Panc1 (cell line): ENCODE measurements around the gene SLC49A4. TPM values are rescaled to one million over a fixed set of nuclear protein-coding genes. Genes with fewer than 3 reads are reported as not detected.

Source experiments
- ATAC-seq: fragments of 200-7000 bp; cut with Tn5 transposase; 2 replicates; pipeline ENCODE4 v1.9.1; 2020; ENCODE audit warnings: mild to moderate bottlenecking, moderate library complexity
- BruUV-seq: library from RNA; stranded (reverse); fragments of 400-500 nt; replicated peaks from 2 replicates; lab custom pipeline; 2021; lab: Mats Ljungman, UMichigan
- CTCF ChIA-PET: fragments of 300-600 bp; sonication (Branson Sonifier 250); formaldehyde crosslinking; loops from one replicate; lab custom pipeline; 2022; ENCODE audit warnings: antibody characterized with exemption; lab: Charles Lee
- POLR2A ChIA-PET: fragments of 300-600 bp; sonication (Branson Sonifier 250); formaldehyde crosslinking; loops from one replicate; lab custom pipeline; 2022; ENCODE audit warnings: antibody characterized with exemption; lab: Charles Lee
- DNase-seq: peaks from one replicate; pipeline ENCODE4 v3.0.0-alpha.2; 2010; ENCODE audit warnings: low read depth, low spot score
- H3K27ac ChIP-seq: 2 replicates; pipeline ENCODE4 v1.5.1; 2011; ENCODE audit warnings: mild to moderate bottlenecking, low read length, inconsistent platforms
- H3K27me3 ChIP-seq: fragments of 200-500 bp; sonication (Bioruptor generic); 2 replicates; pipeline ENCODE4 v1.6.0; 2014; ENCODE audit warnings: low read length, inconsistent platforms; ENCODE audit not compliant: control insufficient read depth, insufficient read depth
- H3K36me3 ChIP-seq: fragments of 200-500 bp; sonication (Bioruptor generic); 2 replicates; pipeline ENCODE4 v1.5.1; 2014; ENCODE audit warnings: inconsistent platforms, mild to moderate bottlenecking, low read length, moderate library complexity; ENCODE audit not compliant: control insufficient read depth, insufficient read depth
- H3K4me1 ChIP-seq: 2 replicates; pipeline ENCODE4 v1.5.1; 2011; ENCODE audit warnings: inconsistent platforms, mild to moderate bottlenecking, low read length, moderate library complexity; ENCODE audit not compliant: control insufficient read depth, insufficient read depth
- H3K4me3 ChIP-seq, 2 experiments: 2 replicates each; pipeline ENCODE4 v1.5.1; 2011 to 2012; ENCODE audit warnings: low read depth in 2 of 2, low read length in 2 of 2, mild to moderate bottlenecking in 2 of 2, inconsistent platforms in 1 of 2, moderate library complexity in 1 of 2
- H3K9me3 ChIP-seq: fragments of 200-500 bp; sonication (Bioruptor generic); 2 replicates; pipeline ENCODE4 v1.5.1; 2014; ENCODE audit warnings: low read depth, mild to moderate bottlenecking, inconsistent platforms, low read length, moderate library complexity; ENCODE audit not compliant: control insufficient read depth, insufficient read depth
- CTCF ChIP-seq: fragments of 450-650 bp; IDR thresholded peaks from 2 replicates; pipeline ENCODE4 v1.5.1; 2017; ENCODE audit warnings: mild to moderate bottlenecking
- POLR2AphosphoS5 ChIP-seq: IDR thresholded peaks from 2 replicates; pipeline ENCODE4 v1.6.1; 2012; ENCODE audit warnings: mild to moderate bottlenecking, low read depth, low read length, moderate library complexity
- REST ChIP-seq, 2 experiments: IDR thresholded peaks; 2 replicates each; pipeline ENCODE4 v1.6.1; 2011 to 2012; ENCODE audit warnings: low read depth in 2 of 2, control low read depth in 1 of 2, low read length in 1 of 2, mild to moderate bottlenecking in 1 of 2, moderate library complexity in 1 of 2; ENCODE audit not compliant: insufficient read depth in 1 of 2
- SIN3A ChIP-seq: IDR thresholded peaks from 2 replicates; pipeline ENCODE4 v1.6.1; 2012; ENCODE audit warnings: low read depth, mild to moderate bottlenecking, low read length, moderate library complexity, borderline replicate concordance; ENCODE audit not compliant: insufficient read depth
- TCF7L2 ChIP-seq: IDR thresholded peaks from 2 replicates; pipeline ENCODE4 v1.6.1; 2011; ENCODE audit warnings: mild to moderate bottlenecking, low read depth, low read length, inconsistent platforms
- in situ Hi-C: cut with HindIII; loops from 2 replicates; pipeline ENCODE4 v1.10.0; 2016; ENCODE audit warnings: low sequenced_read_pairs, low pct_unique_long_range_greater_than_20kb
- intact Hi-C: fragments of 100-400 bp; cut with micrococcal nuclease; formaldehyde crosslinking; loops from one replicate; pipeline ENCODE4 v1.10.0; 2022; ENCODE audit not compliant: unreplicated experiment
- total RNA-seq: library from RNA; stranded (reverse); gene quantifications from one replicate; pipeline ENCODE4 v1.2.1, GENCODE V29; 2021; ENCODE audit not compliant: unreplicated experiment

Gene SLC49A4
- total RNA-seq, 1 experiment from 2014 or later = 15.9 TPM

GRCh38 chr3:122776675-122777468, 18.0 kb upstream of the SLC49A4 start:
- no TSS peak for BruUV-seq
- Histone ChIP-seq H3K4me1 (no peaks in the 10 kb centered on the region), H3K9me3 (no peaks in the 10 kb centered on the region), H3K36me3 (no peaks in the 10 kb centered on the region), H3K4me3 (no peak overlapping the region), H3K27ac (no peak overlapping the region), H3K27me3 (no peaks in the 10 kb centered on the region)
- ChIA-PET CTCF (no interaction called here), POLR2A (no interaction called here)
- DNase-seq (no peak), ATAC-seq (no peak)
- TF ChIP-seq CTCF (no peak), TCF7L2 (no peak), SIN3A (no peak), POLR2AphosphoS5 (no peak), REST (IDR thresholded peaks at IDR 0.05; ENCODE audit: insufficient read depth in 1 of 2, low read depth in 2 of 2, low read length in 1 of 2) (no peak)
- in situ Hi-C loops (no loop called here), intact Hi-C loops (no loop called here)

GRCh38 chr3:122777563-122777962, 17.3 kb upstream of the SLC49A4 start:
- no peak overlapping the region for H3K27ac ChIP-seq
- ChIA-PET CTCF (no interaction called here), POLR2A (no interaction called here)
- no peaks in the 10 kb centered on the region for H3K4me1 ChIP-seq
- intact Hi-C loops = no loop called here
- no peaks in the 10 kb centered on the region for H3K9me3 ChIP-seq
- ATAC-seq = no peak
- H3K4me3 ChIP-seq = no peak overlapping the region
- in situ Hi-C loops = no loop called here
- DNase-seq = no peak
- BruUV-seq = no TSS peak
- TF ChIP-seq CTCF (no peak), SIN3A (no peak), POLR2AphosphoS5 (no peak), TCF7L2 (no peak), REST (IDR thresholded peaks at IDR 0.05; ENCODE audit: insufficient read depth in 1 of 2, low read depth in 2 of 2, low read length in 1 of 2) (no peak)
- no peaks in the 10 kb centered on the region for H3K27me3 ChIP-seq
- no peaks in the 10 kb centered on the region for H3K36me3 ChIP-seq
